Activated naive CD4-positive, alpha-beta T cell treated with anti-CD3 and anti-CD28 coated beads, Interleukin-2, amount 50 U/mL, for 24 hours (primary cell): ENCODE measurements around the gene FOS.
A peak's percentile ranks its signal among the peaks of the same experiment; 100 is the strongest.
"Not testable (repeated sequence)": the region's sequence is repeated elsewhere in the genome, so short reads cannot be mapped to it uniquely, and the experiment has no call there.

Experiments used
- H3K27ac Mint-ChIP-seq: one replicate; pipeline ENCODE4 v1.8.0; 2021; ENCODE audit warnings: mild to moderate bottlenecking, mixed read lengths
- H3K27me3 Mint-ChIP-seq: one replicate; pipeline ENCODE4 v1.8.0; 2021; ENCODE audit warnings: mixed read lengths
- H3K36me3 Mint-ChIP-seq: one replicate; pipeline ENCODE4 v1.8.0; 2021; ENCODE audit warnings: mixed read lengths
- H3K4me1 Mint-ChIP-seq: one replicate; pipeline ENCODE4 v1.8.0; 2021; ENCODE audit warnings: mixed read lengths
- H3K4me3 Mint-ChIP-seq: one replicate; pipeline ENCODE4 v1.8.0; 2021; ENCODE audit warnings: mild to moderate bottlenecking, mixed read lengths
- H3K9me3 Mint-ChIP-seq: one replicate; pipeline ENCODE4 v1.8.0; 2021; ENCODE audit warnings: mixed read lengths

The FOS gene

GRCh38 chr14:75278422-75279152, at the start of gene FOS:
Gene FOS (plus strand): TSS chr14:75278828. CDS start chr14:75278983, 155 bp downstream.
- peaks cover 5% of the 10 kb centered on the region for H3K27me3 Mint-ChIP-seq

GRCh38 chr14:75229661-75230139, 48.9 kb upstream of the FOS start:
- no peak overlapping the region for H3K4me3 Mint-ChIP-seq
- no peaks in the 10 kb centered on the region for H3K27me3 Mint-ChIP-seq
- H3K4me1 Mint-ChIP-seq: peaks cover 64% of the 10 kb centered on the region
- no peaks in the 10 kb centered on the region for H3K36me3 Mint-ChIP-seq
- no peak overlapping the region for H3K27ac Mint-ChIP-seq
- H3K9me3 Mint-ChIP-seq: no peaks in the 10 kb centered on the region

More at GRCh38 chr14:75278422-75279152, at the start of gene FOS:
- peaks cover 15% of the 10 kb centered on the region for H3K36me3 Mint-ChIP-seq
- H3K9me3 Mint-ChIP-seq: no peaks in the 10 kb centered on the region
- peaks cover 61% of the 10 kb centered on the region for H3K4me1 Mint-ChIP-seq
- H3K27ac Mint-ChIP-seq: peak within 1 kb of the TSS; percentile 99
- H3K4me3 Mint-ChIP-seq: peak within 1 kb of the TSS; percentile 96

GRCh38 chr14:75230140-75230792, 48.4 kb upstream of the FOS start:
- H3K36me3 Mint-ChIP-seq: no peaks in the 10 kb centered on the region
- H3K9me3 Mint-ChIP-seq: no peaks in the 10 kb centered on the region
- peaks cover 65% of the 10 kb centered on the region for H3K4me1 Mint-ChIP-seq
- H3K27ac Mint-ChIP-seq: no peak overlapping the region
- H3K27me3 Mint-ChIP-seq: no peaks in the 10 kb centered on the region
- H3K4me3 Mint-ChIP-seq: no peak overlapping the region

GRCh38 chr14:75231320-75231719, 47.3 kb upstream of the FOS start:
- H3K27me3 Mint-ChIP-seq: no peaks in the 10 kb centered on the region
- H3K9me3 Mint-ChIP-seq: no peaks in the 10 kb centered on the region
- H3K4me1 Mint-ChIP-seq: peaks cover 65% of the 10 kb centered on the region
- H3K27ac Mint-ChIP-seq: no peak overlapping the region
- no peak overlapping the region for H3K4me3 Mint-ChIP-seq
- H3K36me3 Mint-ChIP-seq: no peaks in the 10 kb centered on the region

- H3K27me3 Mint-ChIP-seq: no peaks in the 10 kb centered on the region
- H3K36me3 Mint-ChIP-seq: no peaks in the 10 kb centered on the region
- H3K27ac Mint-ChIP-seq: peak overlapping the region; percentile 38
- H3K4me3 Mint-ChIP-seq: no peak overlapping the region
- H3K9me3 Mint-ChIP-seq: no peaks in the 10 kb centered on the region
- H3K4me1 Mint-ChIP-seq: peaks cover 65% of the 10 kb centered on the region
Observed at GRCh38 chr14:75232191-75232590, 46.4 kb upstream of the FOS start.

GRCh38 chr14:75232597-75232996, 46.0 kb upstream of the FOS start:
- peak overlapping the region; percentile 38 for H3K27ac Mint-ChIP-seq
- peaks cover 67% of the 10 kb centered on the region for H3K4me1 Mint-ChIP-seq

GRCh38 chr14:75234173-75235115, 44.2 kb upstream of the FOS start:
- Mint-ChIP-seq H3K4me1 (peaks cover 54% of the 10 kb centered on the region), H3K36me3 (no peaks in the 10 kb centered on the region), H3K4me3 (no peak overlapping the region), H3K9me3 (no peaks in the 10 kb centered on the region), H3K27me3 (no peaks in the 10 kb centered on the region), H3K27ac (peak overlapping the region; percentile 80)

More at GRCh38 chr14:75232597-75232996, 46.0 kb upstream of the FOS start:
- H3K9me3 Mint-ChIP-seq: no peaks in the 10 kb centered on the region
- no peak overlapping the region for H3K4me3 Mint-ChIP-seq
- no peaks in the 10 kb centered on the region for H3K27me3 Mint-ChIP-seq
- no peaks in the 10 kb centered on the region for H3K36me3 Mint-ChIP-seq

- not testable (repeated sequence) for H3K27ac Mint-ChIP-seq, H3K27me3 Mint-ChIP-seq, H3K4me3 Mint-ChIP-seq, H3K36me3 Mint-ChIP-seq, H3K9me3 Mint-ChIP-seq
- peaks cover 47% of the 10 kb centered on the region for H3K4me1 Mint-ChIP-seq
Observed at GRCh38 chr14:75235198-75235597, 43.4 kb upstream of the FOS start.

- H3K36me3 Mint-ChIP-seq: no peaks in the 10 kb centered on the region
- H3K4me1 Mint-ChIP-seq: peaks cover 34% of the 10 kb centered on the region
- no peaks in the 10 kb centered on the region for H3K9me3 Mint-ChIP-seq
- H3K4me3 Mint-ChIP-seq: no peak overlapping the region
- H3K27me3 Mint-ChIP-seq: no peaks in the 10 kb centered on the region
- no peak overlapping the region for H3K27ac Mint-ChIP-seq
Observed at GRCh38 chr14:75236467-75236866, 42.2 kb upstream of the FOS start.

GRCh38 chr14:75236901-75237419, 41.7 kb upstream of the FOS start:
- Mint-ChIP-seq H3K4me3 (no peak overlapping the region), H3K36me3 (no peaks in the 10 kb centered on the region), H3K9me3 (no peaks in the 10 kb centered on the region), H3K4me1 (peaks cover 32% of the 10 kb centered on the region), H3K27me3 (no peaks in the 10 kb centered on the region), H3K27ac (no peak overlapping the region)

- Mint-ChIP-seq H3K4me3 (no peak overlapping the region), H3K36me3 (no peaks in the 10 kb centered on the region), H3K27ac (no peak overlapping the region), H3K4me1 (peaks cover 15% of the 10 kb centered on the region), H3K27me3 (no peaks in the 10 kb centered on the region), H3K9me3 (no peaks in the 10 kb centered on the region)
Observed at GRCh38 chr14:75238756-75239455, 39.7 kb upstream of the FOS start.

- Mint-ChIP-seq H3K4me1 (peaks cover 7% of the 10 kb centered on the region), H3K27ac (no peak overlapping the region), H3K36me3 (no peaks in the 10 kb centered on the region), H3K9me3 (no peaks in the 10 kb centered on the region), H3K27me3 (no peaks in the 10 kb centered on the region), H3K4me3 (no peak overlapping the region)
Observed at GRCh38 chr14:75240781-75241180, 37.8 kb upstream of the FOS start.

- H3K27ac Mint-ChIP-seq: peak overlapping the region; percentile 8
- no peaks in the 10 kb centered on the region for H3K9me3 Mint-ChIP-seq
- no peak overlapping the region for H3K4me3 Mint-ChIP-seq
- H3K4me1 Mint-ChIP-seq: peaks cover 23% of the 10 kb centered on the region
- H3K27me3 Mint-ChIP-seq: no peaks in the 10 kb centered on the region
- H3K36me3 Mint-ChIP-seq: no peaks in the 10 kb centered on the region
Observed at GRCh38 chr14:75242546-75243273, 35.9 kb upstream of the FOS start.

GRCh38 chr14:75244121-75244520, 34.5 kb upstream of the FOS start:
- H3K36me3 Mint-ChIP-seq: no peaks in the 10 kb centered on the region
- no peaks in the 10 kb centered on the region for H3K9me3 Mint-ChIP-seq
- no peak overlapping the region for H3K4me3 Mint-ChIP-seq
- H3K27ac Mint-ChIP-seq: peak overlapping the region; percentile 74
- peaks cover 34% of the 10 kb centered on the region for H3K4me1 Mint-ChIP-seq
- H3K27me3 Mint-ChIP-seq: no peaks in the 10 kb centered on the region
